K562 (cell line): Measurements from ENCODE around the gene ARNT2. TPM values are rescaled to one million over a fixed set of nuclear protein-coding genes. Genes with fewer than 3 reads are reported as not detected.

ENCODE experiments used
- ELK1 ChIP-seq: sonication (generic); formaldehyde crosslinking; IDR thresholded peaks from 2 replicates; pipeline ENCODE4 v1.8.1; 2022; ENCODE audit warnings: missing genetic modification reagents
- KDM2B ChIP-seq: fragments of 250-450 bp; sonication (Bioruptor Pico); IDR thresholded peaks from 2 replicates; pipeline ENCODE4 v1.8.0; 2021; ENCODE audit warnings: mild to moderate bottlenecking, moderate library complexity
- SRSF3 ChIP-seq: fragments of 200-400 bp; formaldehyde crosslinking; IDR thresholded peaks from 2 replicates; pipeline ENCODE4 v1.6.1; 2016; ENCODE audit warnings: mild to moderate bottlenecking, low read length, moderate library complexity; ENCODE audit not compliant: insufficient read depth
- ZFX ChIP-seq: sonication (generic); formaldehyde crosslinking; IDR thresholded peaks from 2 replicates; pipeline ENCODE4 v1.8.0; 2022; ENCODE audit warnings: mild to moderate bottlenecking, missing genetic modification reagents, moderate library complexity
- ZNF146 ChIP-seq: IDR thresholded peaks from one replicate; pipeline ENCODE4 v1.6.1; 2018; ENCODE audit warnings: missing compliant biosample characterization; ENCODE audit not compliant: unreplicated experiment
- ZNF316 ChIP-seq: fragments of 450-650 bp; IDR thresholded peaks from 2 replicates; pipeline ENCODE4 v1.6.1; 2016
- polyA plus RNA-seq, 8 experiments: library from polyadenylated mRNA; depleted of rRNA in 4 of 8; stranded (reverse) in 5 of 8; unstranded in 3 of 8; fragments of >200 nt; fragmentation: Nextera tagmentation in 2 of 8; fragmentation: Illumina TruSeq in 1 of 8; extraction: Ambion mirVana in 2 of 8; extraction: Trizol in 1 of 8; gene quantifications; 2 replicates each; pipeline versions ENCODE4 v1.2.1 to v1.2.3, GENCODE V29; 2011 to 2014; ENCODE audit warnings: inconsistent platforms in 1 of 8, missing spikeins in 1 of 8
- total RNA-seq, 7 experiments: library from RNA; depleted of rRNA in 6 of 7; stranded (reverse); fragments of >200 nt in 6 of 7; fragmentation: Illumina TruSeq in 2 of 7; extraction: Trizol in 2 of 7; gene quantifications; 2 replicates each; pipeline versions ENCODE4 v1.2.1 to v1.2.3, GENCODE V29; 2011 to 2021; ENCODE audit warnings: low replicate concordance in 1 of 7
- TF ChIP-seq, protein P1 (sequence below): fragments of 150-350 bp; IDR thresholded peaks from 2 replicates; pipeline ENCODE4 v1.6.1; 2014; ENCODE audit warnings: low read depth, mild to moderate bottlenecking, low read length, borderline replicate concordance

Gene ARNT2
- total and polyA plus RNA-seq, 9 of the 15 experiments (the other 6 are each of a cell fraction or from before 2014, with no cell fraction given): 0.01 TPM; not detected in 8

- TF ChIP-seq, protein P1, sequence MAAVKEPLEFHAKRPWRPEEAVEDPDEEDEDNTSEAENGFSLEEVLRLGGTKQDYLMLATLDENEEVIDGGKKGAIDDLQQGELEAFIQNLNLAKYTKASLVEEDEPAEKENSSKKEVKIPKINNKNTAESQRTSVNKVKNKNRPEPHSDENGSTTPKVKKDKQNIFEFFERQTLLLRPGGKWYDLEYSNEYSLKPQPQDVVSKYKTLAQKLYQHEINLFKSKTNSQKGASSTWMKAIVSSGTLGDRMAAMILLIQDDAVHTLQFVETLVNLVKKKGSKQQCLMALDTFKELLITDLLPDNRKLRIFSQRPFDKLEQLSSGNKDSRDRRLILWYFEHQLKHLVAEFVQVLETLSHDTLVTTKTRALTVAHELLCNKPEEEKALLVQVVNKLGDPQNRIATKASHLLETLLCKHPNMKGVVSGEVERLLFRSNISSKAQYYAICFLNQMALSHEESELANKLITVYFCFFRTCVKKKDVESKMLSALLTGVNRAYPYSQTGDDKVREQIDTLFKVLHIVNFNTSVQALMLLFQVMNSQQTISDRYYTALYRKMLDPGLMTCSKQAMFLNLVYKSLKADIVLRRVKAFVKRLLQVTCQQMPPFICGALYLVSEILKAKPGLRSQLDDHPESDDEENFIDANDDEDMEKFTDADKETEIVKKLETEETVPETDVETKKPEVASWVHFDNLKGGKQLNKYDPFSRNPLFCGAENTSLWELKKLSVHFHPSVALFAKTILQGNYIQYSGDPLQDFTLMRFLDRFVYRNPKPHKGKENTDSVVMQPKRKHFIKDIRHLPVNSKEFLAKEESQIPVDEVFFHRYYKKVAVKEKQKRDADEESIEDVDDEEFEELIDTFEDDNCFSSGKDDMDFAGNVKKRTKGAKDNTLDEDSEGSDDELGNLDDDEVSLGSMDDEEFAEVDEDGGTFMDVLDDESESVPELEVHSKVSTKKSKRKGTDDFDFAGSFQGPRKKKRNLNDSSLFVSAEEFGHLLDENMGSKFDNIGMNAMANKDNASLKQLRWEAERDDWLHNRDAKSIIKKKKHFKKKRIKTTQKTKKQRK: no peak
- TF ChIP-seq ZFX (CRISPR knock-in tag) (no peak), ZNF146 (CRISPR knock-in tag) (no peak), ELK1 (CRISPR knock-in tag) (no peak), SRSF3 (no peak), KDM2B (CRISPR knock-in tag) (no peak), ZNF316 (no peak)
Observed at GRCh38 chr15:80424381-80424780, 20.2 kb downstream of the ARNT2 start (continued).
